ENCODE data around the gene WIZ. TPM values are rescaled to one million over a fixed set of nuclear protein-coding genes. Genes with fewer than 3 reads are reported as not detected.
A peak's percentile ranks its signal among the peaks of the same experiment; 100 is the strongest.
"Not testable (repeated sequence)": the region's sequence is repeated elsewhere in the genome, so short reads cannot be mapped to it uniquely, and the experiment has no call there.

The WIZ gene
- total RNA-seq, 1 donor from 2014 or later: 19.9 TPM

DNA sequence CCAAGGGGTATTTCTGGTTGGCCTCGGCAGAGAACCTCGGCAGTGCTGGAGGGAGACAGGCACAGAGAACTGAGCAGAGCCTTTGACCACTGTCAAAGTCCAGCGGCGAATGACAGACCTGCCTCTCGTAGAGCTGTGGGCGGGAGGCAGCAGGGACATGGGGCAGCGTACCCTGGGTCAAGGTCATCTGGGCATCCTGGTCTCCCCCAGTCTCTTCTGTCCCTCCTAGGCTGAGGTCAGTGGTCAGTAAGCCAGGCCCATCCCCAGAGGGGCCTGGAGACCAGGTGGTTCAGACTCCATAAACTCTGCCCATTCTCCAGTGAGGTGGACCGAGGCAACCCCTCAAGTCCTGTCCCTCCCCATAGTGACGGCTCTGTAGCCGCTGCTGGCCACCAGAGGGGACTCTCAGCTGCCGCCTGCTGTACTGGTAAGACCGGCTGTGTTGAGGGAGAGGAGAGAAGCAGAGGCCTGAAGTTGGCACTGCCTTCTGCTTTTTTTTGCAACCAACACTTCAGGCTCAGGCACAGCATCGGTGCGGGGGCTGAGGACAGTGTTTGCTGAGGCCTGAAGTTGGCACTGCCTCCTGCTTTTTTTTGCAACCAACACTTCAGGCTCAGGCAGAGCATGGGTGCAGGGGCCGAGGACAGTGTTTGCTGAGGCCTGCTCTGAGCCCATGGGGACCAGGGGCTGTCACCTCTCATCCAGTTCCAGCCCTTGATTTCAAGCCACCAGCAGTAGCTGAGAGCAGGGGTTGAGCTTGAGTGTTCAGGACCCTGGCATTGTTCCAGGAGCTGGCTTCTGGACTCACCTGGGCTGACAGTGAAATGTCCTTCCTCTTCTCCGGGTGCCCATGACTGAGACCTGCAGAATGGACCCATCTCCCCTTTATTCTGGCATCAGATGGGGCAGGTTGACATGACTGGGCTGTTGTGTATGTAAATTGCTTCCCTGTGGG, 29.9 kb upstream of the WIZ start, which contains the start of gene PGLYRP2:
TSS of gene PGLYRP2 (minus strand) at position 111 of the 955 bp plus-strand sequence. CDS start 130 bp downstream, outside the sequence.
- TF ChIP-seq, protein P1, sequence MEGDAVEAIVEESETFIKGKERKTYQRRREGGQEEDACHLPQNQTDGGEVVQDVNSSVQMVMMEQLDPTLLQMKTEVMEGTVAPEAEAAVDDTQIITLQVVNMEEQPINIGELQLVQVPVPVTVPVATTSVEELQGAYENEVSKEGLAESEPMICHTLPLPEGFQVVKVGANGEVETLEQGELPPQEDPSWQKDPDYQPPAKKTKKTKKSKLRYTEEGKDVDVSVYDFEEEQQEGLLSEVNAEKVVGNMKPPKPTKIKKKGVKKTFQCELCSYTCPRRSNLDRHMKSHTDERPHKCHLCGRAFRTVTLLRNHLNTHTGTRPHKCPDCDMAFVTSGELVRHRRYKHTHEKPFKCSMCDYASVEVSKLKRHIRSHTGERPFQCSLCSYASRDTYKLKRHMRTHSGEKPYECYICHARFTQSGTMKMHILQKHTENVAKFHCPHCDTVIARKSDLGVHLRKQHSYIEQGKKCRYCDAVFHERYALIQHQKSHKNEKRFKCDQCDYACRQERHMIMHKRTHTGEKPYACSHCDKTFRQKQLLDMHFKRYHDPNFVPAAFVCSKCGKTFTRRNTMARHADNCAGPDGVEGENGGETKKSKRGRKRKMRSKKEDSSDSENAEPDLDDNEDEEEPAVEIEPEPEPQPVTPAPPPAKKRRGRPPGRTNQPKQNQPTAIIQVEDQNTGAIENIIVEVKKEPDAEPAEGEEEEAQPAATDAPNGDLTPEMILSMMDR (conservative IDR thresholded peaks at IDR 0.05; ENCODE audit: low read depth, low read length): peak; percentile 11
- DNase-seq (ENCODE audit: low read depth): no peak
- no peak within 1 kb of the TSS for H3K4me3 ChIP-seq (ENCODE audit: low read depth, low read length)

GRCh38 chr19:15476325-15476724, 26.6 kb upstream of the WIZ start:
- H3K4me3 ChIP-seq (ENCODE audit: low read depth, low read length): no peak overlapping the region
- TF ChIP-seq, protein P1 (conservative IDR thresholded peaks at IDR 0.05; ENCODE audit: low read depth, low read length): no peak
- no peak for DNase-seq (ENCODE audit: low read depth)

GRCh38 chr19:15475611-15476010, 25.9 kb upstream of the WIZ start:
- DNase-seq (ENCODE audit: low read depth): no peak
- no peak overlapping the region for H3K4me3 ChIP-seq (ENCODE audit: low read depth, low read length)
- TF ChIP-seq, protein P1 (conservative IDR thresholded peaks at IDR 0.05; ENCODE audit: low read depth, low read length): no peak

DNA sequence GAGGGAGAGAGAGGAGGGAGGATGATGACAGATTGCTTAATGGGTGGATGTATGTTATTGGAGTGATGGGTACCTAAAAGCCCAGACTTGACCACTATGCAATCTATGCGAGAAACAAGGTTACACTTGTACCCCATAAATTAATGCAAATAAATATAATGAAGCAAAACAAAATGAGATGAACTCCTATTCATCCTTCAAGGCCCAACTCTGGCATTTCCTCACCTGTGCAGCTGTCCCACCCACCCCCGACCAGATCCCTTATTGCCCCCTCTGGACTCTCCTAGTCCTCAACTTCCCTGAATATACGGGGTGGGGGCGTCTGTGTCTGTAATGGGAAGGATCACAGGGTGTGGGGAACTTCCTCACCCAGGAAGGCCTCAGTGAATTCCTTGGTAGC, 25.4 kb upstream of the WIZ start:
- TF ChIP-seq, protein P1 (conservative IDR thresholded peaks at IDR 0.05; ENCODE audit: low read depth, low read length): no peak
- H3K4me3 ChIP-seq (ENCODE audit: low read depth, low read length): no peak overlapping the region
- no peak for DNase-seq (ENCODE audit: low read depth)

GRCh38 chr19:15473821-15474220, 24.1 kb upstream of the WIZ start:
- H3K4me3 ChIP-seq (ENCODE audit: low read depth, low read length); DNase-seq (ENCODE audit: low read depth): not testable (repeated sequence)

DNA sequence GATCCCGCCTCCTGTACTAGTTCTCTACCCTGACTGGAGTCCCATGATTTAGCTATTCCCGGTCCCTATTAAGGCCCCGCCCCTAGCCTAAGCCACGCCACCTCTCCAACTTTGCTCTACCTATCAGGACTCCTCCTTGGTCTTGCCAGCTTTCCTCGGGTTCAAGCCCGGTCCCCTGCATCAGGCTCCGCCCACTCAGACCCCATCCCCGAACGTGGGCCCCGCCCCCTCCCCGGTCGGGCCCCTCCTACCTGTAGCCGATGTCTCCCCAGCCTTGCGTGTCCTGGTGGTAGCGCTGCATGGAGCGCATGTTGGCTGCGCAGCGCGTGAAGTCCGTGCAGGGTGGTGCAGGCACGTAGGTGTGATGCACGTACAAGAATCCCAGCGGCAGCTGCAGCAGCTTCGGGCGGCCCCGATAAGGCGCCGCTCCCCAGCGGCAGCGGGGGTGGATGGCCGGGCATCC, 21.9 kb upstream of the WIZ start:
- no peak for DNase-seq (ENCODE audit: low read depth)
- H3K4me3 ChIP-seq (ENCODE audit: low read depth, low read length): no peak overlapping the region
- TF ChIP-seq, protein P1 (conservative IDR thresholded peaks at IDR 0.05; ENCODE audit: low read depth, low read length): no peak

DNA sequence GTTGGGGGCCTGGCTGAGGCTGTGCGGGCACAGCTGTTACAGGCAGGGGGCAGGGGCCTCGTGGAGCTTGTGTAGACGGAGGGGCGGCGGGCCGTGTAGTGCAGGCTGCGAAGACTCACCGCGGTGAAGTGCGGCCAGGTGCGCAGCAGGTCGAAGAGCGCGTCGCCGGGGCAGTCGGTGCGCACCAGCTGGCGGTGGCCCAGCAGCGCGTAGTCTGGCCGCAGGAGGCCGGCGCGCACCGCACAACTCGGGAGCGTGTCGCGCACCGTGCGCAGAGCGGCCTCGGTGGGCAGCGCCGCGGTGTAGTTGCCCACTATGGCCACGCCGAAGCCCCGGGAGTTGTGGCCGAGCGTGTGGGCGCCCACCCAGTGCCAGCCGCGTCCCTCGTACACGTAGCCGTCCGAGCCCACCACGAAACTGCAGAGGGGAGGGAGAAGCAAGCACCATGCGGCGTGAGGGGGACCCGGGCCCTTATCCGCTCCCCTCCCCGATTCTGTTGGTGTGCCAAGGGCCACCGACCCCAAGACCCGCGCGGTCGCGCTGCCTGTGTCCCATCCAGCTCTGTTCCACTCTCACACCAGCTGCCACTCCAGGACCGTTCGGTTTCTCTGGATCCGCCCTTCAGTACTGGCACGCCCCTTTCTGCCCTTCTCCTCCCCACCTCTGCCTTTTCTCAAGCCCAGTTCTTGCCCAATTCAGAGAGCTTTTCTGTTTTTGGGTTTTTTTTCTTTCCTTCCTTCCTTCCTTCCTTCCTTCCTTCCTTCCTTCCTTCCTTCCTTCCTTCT, 19.9 kb upstream of the WIZ start:
- TF ChIP-seq, protein P1 (conservative IDR thresholded peaks at IDR 0.05; ENCODE audit: low read depth, low read length): no peak
- no peak for DNase-seq (ENCODE audit: low read depth)
- H3K4me3 ChIP-seq (ENCODE audit: low read depth, low read length): no peak overlapping the region

All from epithelial cell of proximal tubule (primary cell).